22Rv1 (cell line): Measurements from ENCODE around the gene CAPN11.

ENCODE experiments used
- H3K27ac ChIP-seq: fragments of 450-650 bp; 2 replicates; pipeline ENCODE4 v1.5.1; 2017
- ZFX ChIP-seq: fragments of 450-650 bp; IDR thresholded peaks from 2 replicates; pipeline ENCODE4 v1.6.1; 2017; ENCODE audit warnings: antibody characterized with exemption, borderline replicate concordance
- TF ChIP-seq, protein P1 (sequence below): fragments of 450-650 bp; IDR thresholded peaks from 2 replicates; pipeline ENCODE4 v1.5.1; 2017; ENCODE audit warnings: mild to moderate bottlenecking

CAPN11 gene

DNA sequence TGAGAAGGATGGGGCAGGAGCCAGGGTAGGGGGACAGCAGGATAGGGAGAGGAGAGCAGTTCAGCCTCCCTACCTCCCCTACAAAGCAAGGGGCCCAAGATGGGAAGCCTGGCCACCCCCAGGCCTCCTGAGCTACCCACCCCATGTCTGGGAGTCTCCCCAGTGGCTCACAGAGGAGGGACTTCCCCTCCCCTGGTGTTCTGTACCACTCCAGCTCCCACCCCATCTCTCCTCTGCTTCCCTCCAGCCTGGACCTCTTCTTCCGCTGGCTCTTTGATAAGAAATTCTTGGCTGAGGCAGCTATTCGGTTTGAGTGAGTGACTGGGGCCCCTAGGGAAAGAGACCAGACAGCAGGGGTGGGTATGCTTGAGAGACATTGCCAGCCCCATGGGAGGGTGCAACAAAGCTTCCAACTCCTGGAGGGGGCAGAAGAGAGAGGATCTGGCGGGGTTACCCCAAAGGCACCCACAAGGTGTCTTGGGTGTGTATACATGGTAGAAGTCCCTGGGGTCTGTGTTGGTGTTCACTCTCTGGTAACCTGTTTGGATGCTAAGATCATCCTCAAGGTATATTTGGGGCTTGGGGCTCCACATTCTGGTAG, 8.2 kb upstream of the CAPN11 start:
- no peak for TF ChIP-seq ZFX
- TF ChIP-seq, protein P1, sequence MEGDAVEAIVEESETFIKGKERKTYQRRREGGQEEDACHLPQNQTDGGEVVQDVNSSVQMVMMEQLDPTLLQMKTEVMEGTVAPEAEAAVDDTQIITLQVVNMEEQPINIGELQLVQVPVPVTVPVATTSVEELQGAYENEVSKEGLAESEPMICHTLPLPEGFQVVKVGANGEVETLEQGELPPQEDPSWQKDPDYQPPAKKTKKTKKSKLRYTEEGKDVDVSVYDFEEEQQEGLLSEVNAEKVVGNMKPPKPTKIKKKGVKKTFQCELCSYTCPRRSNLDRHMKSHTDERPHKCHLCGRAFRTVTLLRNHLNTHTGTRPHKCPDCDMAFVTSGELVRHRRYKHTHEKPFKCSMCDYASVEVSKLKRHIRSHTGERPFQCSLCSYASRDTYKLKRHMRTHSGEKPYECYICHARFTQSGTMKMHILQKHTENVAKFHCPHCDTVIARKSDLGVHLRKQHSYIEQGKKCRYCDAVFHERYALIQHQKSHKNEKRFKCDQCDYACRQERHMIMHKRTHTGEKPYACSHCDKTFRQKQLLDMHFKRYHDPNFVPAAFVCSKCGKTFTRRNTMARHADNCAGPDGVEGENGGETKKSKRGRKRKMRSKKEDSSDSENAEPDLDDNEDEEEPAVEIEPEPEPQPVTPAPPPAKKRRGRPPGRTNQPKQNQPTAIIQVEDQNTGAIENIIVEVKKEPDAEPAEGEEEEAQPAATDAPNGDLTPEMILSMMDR = no peak
- H3K27ac ChIP-seq = no peak overlapping the region

GRCh38 chr6:44151348-44152108, 7.1 kb upstream of the CAPN11 start:
- H3K27ac ChIP-seq = no peak overlapping the region

DNA sequence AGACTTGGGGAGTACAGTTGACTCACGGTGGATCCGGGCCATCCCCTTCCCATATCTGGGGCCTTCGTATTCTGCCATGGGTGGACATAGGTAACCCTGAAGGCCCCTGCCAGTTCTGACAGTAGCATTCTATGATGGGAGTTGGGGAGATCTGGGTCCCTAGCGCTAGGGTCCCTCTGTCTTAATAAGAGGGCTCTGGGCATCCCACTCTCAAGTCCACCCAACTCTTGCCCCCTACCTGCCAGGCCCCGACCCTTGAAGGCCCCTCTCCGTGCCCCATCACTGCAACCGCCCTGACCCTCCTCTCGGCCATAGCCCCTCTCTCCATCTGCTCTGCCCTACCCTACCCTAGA, 6.5 kb upstream of the CAPN11 start:
- TF ChIP-seq ZFX = no peak
- TF ChIP-seq, protein P1 = peak; percentile 53
- H3K27ac ChIP-seq = no peak overlapping the region

More at GRCh38 chr6:44151348-44152108, 7.1 kb upstream of the CAPN11 start:
- TF ChIP-seq ZFX = no peak
- TF ChIP-seq, protein P1 = peak; percentile 99

DNA sequence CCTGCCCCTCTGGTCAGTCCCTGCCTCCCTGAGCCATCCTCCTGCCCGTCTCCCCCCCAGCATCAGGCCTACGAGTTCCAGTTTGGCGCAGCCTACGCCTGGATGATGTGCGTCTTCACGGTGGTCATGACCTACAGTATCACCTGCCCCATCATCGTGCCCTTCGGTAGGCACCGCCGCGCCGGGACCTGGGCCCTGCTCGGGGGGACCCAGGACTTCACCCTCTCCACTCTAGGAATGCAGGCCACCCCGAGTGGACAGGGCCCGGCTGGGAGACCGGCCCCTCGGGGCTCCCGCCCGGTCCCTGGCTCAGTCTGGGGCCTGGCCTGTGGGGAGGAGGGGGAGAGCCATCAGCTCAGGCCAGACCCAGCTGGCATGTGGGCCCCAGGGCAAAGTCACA, 6.1 kb upstream of the CAPN11 start:
- no peak for TF ChIP-seq ZFX
- TF ChIP-seq, protein P1 = no peak
- H3K27ac ChIP-seq = peak overlapping the region; percentile 37; the same call in 1 of the 2 replicates

- H3K27ac ChIP-seq = no peak overlapping the region
Observed at GRCh38 chr6:44154067-44154466, 4.6 kb upstream of the CAPN11 start.

GRCh38 chr6:44156494-44157151, 2.0 kb upstream of the CAPN11 start:
- peak overlapping the region; percentile 84 for H3K27ac ChIP-seq
- TF ChIP-seq, protein P1 = no peak
- TF ChIP-seq ZFX = no peak

More at GRCh38 chr6:44154067-44154466, 4.6 kb upstream of the CAPN11 start:
- TF ChIP-seq ZFX = no peak
- TF ChIP-seq, protein P1 = no peak

DNA sequence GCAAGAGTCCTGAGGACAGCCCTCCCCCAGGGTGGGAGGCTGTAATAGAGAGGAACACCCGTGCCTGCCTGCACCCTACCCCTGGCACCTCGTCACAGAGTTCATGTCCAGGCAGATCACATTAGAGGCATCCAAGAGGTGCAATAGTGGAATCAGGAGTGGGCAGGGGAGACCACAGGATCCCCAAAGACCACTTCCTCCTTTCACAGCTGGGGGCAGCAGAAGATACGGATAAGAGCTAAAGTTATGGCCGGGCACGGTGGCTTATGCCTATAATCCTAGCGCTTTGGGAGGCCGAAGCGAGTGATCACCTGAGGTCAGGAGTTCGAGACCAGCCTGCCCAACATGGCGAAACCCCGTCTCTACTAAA, 1.5 kb upstream of the CAPN11 start:
- no peak for TF ChIP-seq ZFX
- TF ChIP-seq, protein P1 = no peak
- peak overlapping the region; percentile 84 for H3K27ac ChIP-seq
